Common myeloid progenitor, CD34-positive (primary cell): Measurements from ENCODE around the gene FAM222B.

Experiments
- CTCF ChIA-PET: fragments of 350-600 bp; sonication (Branson Sonifier 250); formaldehyde crosslinking; loops from one replicate; lab custom pipeline; 2021; ENCODE audit warnings: antibody characterized with exemption; lab: Charles Lee
- POLR2A ChIA-PET: fragments of 350-600 bp; sonication (Branson Sonifier 250); formaldehyde crosslinking; loops from one replicate; lab custom pipeline; 2021; ENCODE audit warnings: antibody characterized with exemption; lab: Charles Lee
- DNase-seq, 3 donors: peaks; one replicate each; pipeline versions ENCODE4 v3.0.0 to v3.0.0-alpha.2; 2013
- H3K27ac ChIP-seq, 2 experiments: 1 replicate in 1 of 2; 2 replicates in 1 of 2; pipeline ENCODE4 v1.7.0; 2013; ENCODE audit warnings: inconsistent platforms in 2 of 2, low read length in 2 of 2, mild to moderate bottlenecking in 2 of 2, low read depth in 1 of 2, moderate library complexity in 1 of 2; ENCODE audit not compliant: severe bottlenecking in 2 of 2, insufficient read depth in 1 of 2, poor library complexity in 1 of 2
- H3K27me3 ChIP-seq, 5 experiments: replicated peaks in 2 of 5; 1 replicate in 3 of 5; 2 replicates in 2 of 5; pipeline versions ENCODE4 v1.6.1 to v1.7.0; 2013; ENCODE audit warnings: low read length in 4 of 5, mild to moderate bottlenecking in 2 of 5, moderate library complexity in 2 of 5, inconsistent platforms in 1 of 5; ENCODE audit not compliant: insufficient read depth in 5 of 5, control insufficient read depth in 4 of 5
- H3K36me3 ChIP-seq, 4 experiments: 1 replicate in 2 of 4; 2 replicates in 2 of 4; pipeline versions ENCODE4 v1.6.1 to v1.7.0; 2013; ENCODE audit warnings: low read length in 3 of 4, control low read depth in 1 of 4, mild to moderate bottlenecking in 1 of 4; ENCODE audit not compliant: control insufficient read depth in 4 of 4, insufficient read depth in 4 of 4
- H3K4me1 ChIP-seq, 4 experiments: 1 replicate in 3 of 4; 2 replicates in 1 of 4; pipeline versions ENCODE4 v1.6.1 to v1.7.1; 2013; ENCODE audit warnings: low read length in 3 of 4, mild to moderate bottlenecking in 3 of 4, control low read depth in 1 of 4, inconsistent platforms in 1 of 4, moderate library complexity in 1 of 4; ENCODE audit not compliant: control insufficient read depth in 4 of 4, insufficient read depth in 4 of 4; ENCODE audit errors: control extremely low read depth in 1 of 4
- H3K4me3 ChIP-seq, 7 experiments: 1 replicate in 4 of 7; 2 replicates in 3 of 7; pipeline versions ENCODE4 v1.5.1 to v1.7.0; 2013; ENCODE audit warnings: mild to moderate bottlenecking in 7 of 7, low read length in 6 of 7, moderate library complexity in 6 of 7, inconsistent platforms in 2 of 7, low read depth in 2 of 7, control low read depth in 1 of 7; ENCODE audit not compliant: insufficient read depth in 4 of 7, control insufficient read depth in 1 of 7; ENCODE audit errors: extremely low read depth in 1 of 7
- H3K9me3 ChIP-seq, 5 experiments: 1 replicate in 4 of 5; 2 replicates in 1 of 5; pipeline versions ENCODE4 v1.6.1 to v1.7.1; 2013; ENCODE audit warnings: low read length in 4 of 5, mild to moderate bottlenecking in 2 of 5, inconsistent platforms in 1 of 5, low read depth in 1 of 5, moderate library complexity in 1 of 5; ENCODE audit not compliant: control insufficient read depth in 4 of 5, insufficient read depth in 2 of 5; ENCODE audit errors: control extremely low read depth in 1 of 5
- WGBS: methylation state at CpG from one replicate; pipeline ENCODE4 v1.1.5; 2013; ENCODE audit not compliant: insufficient coverage; 5-methylcytosine and 5-hydroxymethylcytosine counted together

FAM222B gene

GRCh38 chr17:28885951-28886350 is 43.4 kb upstream of the FAM222B start:
- H3K4me3 ChIP-seq: no peak overlapping the region
- H3K27ac ChIP-seq: peak overlapping the region in 1 of 2 experiments; percentile 16
- ChIA-PET POLR2A (no interaction called here), CTCF (interaction anchor here (2.2 kb wide), 1 partner anchor 15 kb away, joined by 12 read pairs; no protein-coding TSS in a partner anchor)
- peaks cover 0 to 8% (median 5%) of the 10 kb centered on the region in 4 experiments for H3K4me1 ChIP-seq
- peaks cover 6 to 82% (median 62%) of the 10 kb centered on the region in 4 experiments for H3K36me3 ChIP-seq
- 92% methylated on average over 8 of the region's 10 CpGs for WGBS
- H3K27me3 ChIP-seq: no peaks in the 10 kb centered on the region
- no peak for DNase-seq
- no peaks in the 10 kb centered on the region for H3K9me3 ChIP-seq

DNA sequence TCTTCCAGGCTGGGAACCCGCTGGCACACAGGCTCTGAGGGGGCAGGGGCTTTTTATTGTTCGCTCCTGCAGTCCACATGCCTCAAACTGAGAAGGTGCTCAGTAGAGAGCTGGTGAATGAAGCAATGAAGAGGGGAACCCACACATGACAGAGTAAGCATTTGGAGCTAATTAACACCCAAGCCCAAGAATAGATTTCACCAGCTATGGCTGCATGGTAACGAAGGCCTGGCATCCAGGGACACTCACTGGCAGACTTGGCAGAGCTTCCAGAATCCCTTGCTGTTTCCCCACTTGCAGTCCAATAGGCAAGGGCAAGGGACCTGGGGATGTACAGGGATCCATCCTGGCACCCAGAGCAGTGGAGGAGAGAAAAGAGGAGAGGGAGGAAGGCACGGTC is 42.8 kb upstream of the FAM222B start:
- H3K4me3 ChIP-seq: no peak overlapping the region
- H3K27ac ChIP-seq: peak overlapping the region in 1 of 2 experiments; percentile 16
- ChIA-PET POLR2A (no interaction called here), CTCF (interaction anchor here (1.3 to 2.2 kb wide), 2 partner anchors 14 to 42 kb away, joined by 3 to 12 read pairs; no protein-coding TSS in a partner anchor)
- DNase-seq: no peak
- no peaks in the 10 kb centered on the region for H3K27me3 ChIP-seq
- 94% methylated on average over 4 of the region's 4 CpGs for WGBS
- H3K36me3 ChIP-seq: peaks cover 11 to 86% (median 67%) of the 10 kb centered on the region in 4 experiments
- H3K4me1 ChIP-seq: peaks cover 0 to 6% (median 3%) of the 10 kb centered on the region in 4 experiments
- no peaks in the 10 kb centered on the region for H3K9me3 ChIP-seq

GRCh38 chr17:28883967-28884702 is 41.5 kb upstream of the FAM222B start:
- Histone ChIP-seq H3K4me1 (no peaks in the 10 kb centered on the region), H3K4me3 (no peak overlapping the region), H3K9me3 (no peaks in the 10 kb centered on the region), H3K27me3 (no peaks in the 10 kb centered on the region), H3K27ac (no peak overlapping the region), H3K36me3 (peaks cover 11 to 99% (median 77%) of the 10 kb centered on the region in 4 experiments)
- DNase-seq: no peak
- CTCF ChIA-PET: interaction anchor here (0.5 to 1.5 kb wide), 3 partner anchors 33 to 119 kb away, joined by 3 read pairs; no protein-coding TSS in a partner anchor
- WGBS: 92% methylated on average over 25 of the region's 27 CpGs
- POLR2A ChIA-PET: no interaction called here

DNA sequence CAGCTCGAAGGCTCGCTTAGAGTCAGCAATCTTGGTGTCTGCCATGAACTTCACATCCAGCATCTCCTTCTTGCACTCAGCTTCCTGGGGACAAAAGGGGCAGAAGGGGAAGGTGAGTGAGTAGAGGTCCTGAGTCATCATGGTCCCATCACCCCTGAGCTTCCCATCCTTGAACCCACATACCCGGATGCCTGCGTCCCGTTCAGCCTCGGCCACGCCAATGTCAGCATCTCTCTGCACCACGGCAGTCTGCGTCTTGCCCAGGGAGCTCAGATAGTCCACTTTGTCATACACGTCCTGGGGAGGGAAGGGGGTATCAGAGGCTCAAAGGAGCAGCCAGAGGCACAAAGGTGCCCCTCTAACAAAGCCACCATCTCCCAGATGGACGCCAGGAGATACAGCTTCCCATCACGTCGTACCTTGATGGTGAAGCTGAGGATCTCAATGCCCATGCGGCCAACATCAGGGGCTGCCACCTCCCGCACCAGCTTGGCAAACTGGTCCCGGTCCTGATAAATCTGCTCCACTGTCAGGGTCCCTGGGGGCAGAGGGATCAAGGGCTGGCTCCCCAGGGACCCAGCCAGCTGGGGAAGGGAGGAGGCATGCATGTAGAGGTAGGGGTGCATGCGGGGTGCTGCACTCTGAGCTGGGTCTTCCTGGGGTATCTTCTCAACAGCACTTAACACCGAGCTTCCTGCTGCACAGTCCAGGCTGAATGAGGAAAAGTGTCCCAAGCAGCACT is 39.7 kb upstream of the FAM222B start:
- H3K4me1 ChIP-seq: no peaks in the 10 kb centered on the region
- H3K27ac ChIP-seq: no peak overlapping the region
- no peaks in the 10 kb centered on the region for H3K27me3 ChIP-seq
- peaks cover 11 to 92% (median 75%) of the 10 kb centered on the region in 4 experiments for H3K36me3 ChIP-seq
- POLR2A ChIA-PET: no interaction called here
- WGBS: 98% methylated on average over 16 of the region's 18 CpGs
- H3K9me3 ChIP-seq: no peaks in the 10 kb centered on the region
- DNase-seq: no peak
- H3K4me3 ChIP-seq: no peak overlapping the region
- CTCF ChIA-PET: interaction anchor here (0.7 to 2.6 kb wide), 14 partner anchors 8 to 156 kb away, joined by 3 to 8 read pairs (median 4); partner anchors contain the start of gene FLOT2

DNA sequence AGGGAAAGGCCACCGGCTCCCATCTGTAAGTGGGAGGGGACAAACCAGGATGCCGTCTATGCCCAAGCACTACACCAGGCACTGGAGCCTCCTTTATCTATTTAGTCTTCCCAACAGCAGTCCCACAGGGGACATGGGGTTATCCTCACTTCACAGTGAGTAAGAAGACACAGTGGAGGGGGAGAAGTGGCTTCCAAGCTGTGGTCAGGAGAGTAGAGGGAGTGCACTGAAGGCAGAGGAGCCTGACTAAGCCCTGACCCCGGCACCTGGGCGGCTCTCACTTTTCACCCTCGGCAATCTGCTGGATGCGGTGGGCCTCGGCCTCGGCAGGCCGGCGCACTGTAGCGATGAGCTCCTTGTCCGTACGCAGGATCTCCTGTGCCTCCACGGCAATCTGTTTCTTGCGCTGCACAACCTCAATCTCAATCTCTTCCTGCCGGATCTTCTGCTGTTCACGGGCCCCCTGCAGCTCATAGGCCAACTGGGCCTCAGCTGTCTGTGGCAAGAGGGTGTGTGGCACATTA is 39.0 kb upstream of the FAM222B start:
- Histone ChIP-seq H3K9me3 (no peaks in the 10 kb centered on the region), H3K4me1 (no peaks in the 10 kb centered on the region), H3K36me3 (peaks cover 11 to 85% (median 69%) of the 10 kb centered on the region in 4 experiments), H3K27me3 (no peaks in the 10 kb centered on the region), H3K4me3 (no peak overlapping the region), H3K27ac (no peak overlapping the region)
- POLR2A ChIA-PET: no interaction called here
- CTCF ChIA-PET: interaction anchor here (0.7 to 2.6 kb wide), 12 partner anchors 7 to 155 kb away, joined by 3 to 8 read pairs (median 4); partner anchors contain the start of gene FLOT2
- DNase-seq: no peak
- WGBS: 97% methylated on average over 16 of the region's 17 CpGs

DNA sequence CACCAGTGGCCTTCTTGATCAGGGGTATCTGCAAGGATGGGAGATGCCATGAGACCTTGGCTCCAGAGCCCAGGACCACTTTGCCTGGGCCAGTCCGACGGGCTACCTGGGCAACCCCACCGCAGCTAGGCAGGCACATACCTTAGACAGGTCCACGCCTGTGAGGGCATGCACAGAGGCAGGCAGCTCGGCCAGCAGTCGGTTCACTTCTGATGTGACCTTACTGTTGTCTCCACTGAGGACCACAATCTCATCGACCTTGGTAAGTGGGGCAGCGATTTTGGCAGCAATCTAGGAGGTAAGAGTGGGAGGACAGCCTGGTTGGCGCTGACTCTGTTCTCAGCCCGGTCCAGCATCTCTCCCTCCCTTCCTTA is 38.0 kb upstream of the FAM222B start:
- WGBS: 98% methylated on average over 8 of the region's 10 CpGs
- CTCF ChIA-PET: interaction anchor here (1.5 to 2.6 kb wide), 5 partner anchors 9 to 117 kb away, joined by 3 to 8 read pairs (median 4); partner anchors contain the start of gene DHRS13

More for the DNA sequence above, 38.0 kb upstream of the FAM222B start:
- no peaks in the 10 kb centered on the region for H3K27me3 ChIP-seq
- no peak overlapping the region for H3K4me3 ChIP-seq
- no peak overlapping the region for H3K27ac ChIP-seq
- H3K4me1 ChIP-seq: no peaks in the 10 kb centered on the region
- no peaks in the 10 kb centered on the region for H3K9me3 ChIP-seq
- H3K36me3 ChIP-seq: peaks cover 11 to 74% (median 61%) of the 10 kb centered on the region in 4 experiments
- POLR2A ChIA-PET: interaction anchor here (0.5 kb wide), 1 partner anchor 78 kb away, joined by 3 read pairs; no protein-coding TSS in a partner anchor
- no peak for DNase-seq
